Measurements from ENCODE around the gene EMP2.
"Not testable (repeated sequence)": the region's sequence is repeated elsewhere in the genome, so short reads cannot be mapped to it uniquely, and the experiment has no call there.

Gene EMP2

GRCh38 chr16:10519929-10520868 lies 60.2 kb downstream of the EMP2 start:
- no peak for DNase-seq

DNA sequence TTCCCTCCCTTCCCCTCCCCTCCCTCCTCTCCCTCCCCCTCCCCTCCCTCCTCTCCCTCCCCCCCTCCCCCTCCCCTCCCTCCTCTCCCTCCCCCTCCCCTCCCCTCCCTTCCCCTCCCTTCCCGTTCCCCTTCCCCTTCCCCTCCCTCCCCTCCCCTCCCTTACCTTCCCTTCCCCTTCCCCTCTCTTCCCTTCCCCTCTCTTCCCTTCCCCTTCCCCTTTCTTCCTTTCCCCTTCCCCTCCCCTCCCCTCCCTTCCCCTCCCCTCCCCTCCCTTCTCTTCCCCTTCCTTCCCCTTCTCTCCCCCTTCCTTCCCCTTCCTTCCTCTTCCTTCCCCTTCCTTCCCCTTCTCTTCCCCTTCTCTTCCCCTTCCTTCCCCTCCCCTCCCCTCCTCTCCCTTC lies 61.1 kb downstream of the EMP2 start:
- no peak for DNase-seq

GRCh38 chr16:10518479-10519041 lies 61.8 kb downstream of the EMP2 start:
- DNase-seq, result no peak

- DNase-seq, result no peak
Observed at GRCh38 chr16:10517868-10518267, 62.5 kb downstream of the EMP2 start.

DNA sequence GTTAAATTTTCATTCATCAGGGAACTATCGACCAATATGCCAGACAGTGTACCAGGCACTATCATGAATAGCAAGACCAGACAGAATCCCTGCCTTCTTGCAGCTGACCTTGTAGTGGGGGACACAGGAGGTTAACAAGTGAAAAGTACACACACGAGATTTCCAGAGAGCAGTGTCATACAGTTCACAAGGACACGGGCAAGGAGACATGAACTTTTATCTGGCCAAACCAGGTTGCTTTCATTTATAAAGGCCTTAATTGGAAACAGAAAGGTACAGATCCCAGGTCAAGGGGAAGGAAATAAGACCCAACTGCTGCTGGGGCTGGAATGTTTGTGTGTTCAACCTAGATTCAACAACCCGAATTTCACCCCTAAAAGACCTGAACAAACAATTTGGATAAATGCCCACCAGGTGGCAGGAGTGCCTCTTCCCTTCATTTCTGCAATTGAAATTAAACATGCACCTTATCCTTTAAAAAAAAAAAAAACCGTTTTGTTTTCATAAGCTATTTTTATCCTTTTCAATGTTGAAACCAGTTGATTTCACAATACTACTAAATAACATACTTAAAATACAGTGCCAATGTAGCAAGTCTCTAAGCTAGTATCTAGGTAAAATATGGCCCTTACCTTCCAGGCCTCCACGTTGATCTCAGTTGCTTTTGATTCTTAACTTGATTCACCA lies 65.9 kb downstream of the EMP2 start:
- DNase-seq, result peak; percentile 51

DNA sequence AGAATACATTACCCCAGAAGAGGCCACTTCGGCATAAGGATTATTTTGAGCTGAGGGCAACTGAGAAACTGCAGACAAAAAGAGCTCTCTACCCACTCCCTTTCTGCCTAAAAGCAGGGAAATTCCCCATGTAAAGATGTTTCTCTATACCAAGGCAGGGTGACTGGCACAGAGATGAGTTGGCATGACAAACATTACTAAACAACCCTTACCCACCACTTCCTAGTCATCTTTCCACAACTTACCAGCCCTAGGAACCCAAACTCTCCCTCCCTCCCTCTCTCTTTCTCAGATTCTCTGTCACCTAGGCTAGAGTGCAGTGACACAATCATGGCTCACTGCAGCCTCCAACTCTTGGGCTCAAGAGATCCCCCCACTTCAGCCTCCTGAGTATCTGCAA lies 68.6 kb downstream of the EMP2 start:
- no peak for DNase-seq

- DNase-seq, result no peak
Observed at GRCh38 chr16:10510279-10510678, 70.1 kb downstream of the EMP2 start.

DNA sequence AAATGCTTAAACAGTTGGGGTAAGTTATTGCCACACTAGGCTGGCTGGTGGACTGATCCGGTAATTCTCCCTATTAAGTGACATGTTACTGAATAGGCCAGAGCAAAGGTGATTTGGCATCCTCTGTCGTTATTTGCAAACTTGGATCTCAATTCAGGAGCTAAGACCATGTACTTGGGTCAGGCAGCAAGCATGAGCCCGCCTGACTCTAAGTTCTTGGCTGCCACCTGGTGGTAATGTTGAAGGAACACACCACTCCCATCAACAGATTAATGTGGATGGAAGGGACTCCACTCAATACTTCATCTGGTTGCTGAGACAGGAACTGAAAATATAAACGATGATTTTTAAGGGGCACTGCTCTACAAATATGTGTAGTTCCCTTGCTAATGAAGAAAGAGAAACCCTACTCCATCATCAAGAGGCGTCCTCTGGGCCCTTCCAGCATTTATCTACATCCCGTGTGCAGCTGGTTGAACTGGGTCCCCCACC lies 70.8 kb downstream of the EMP2 start:
- DNase-seq, result peak; percentile 69

DNA sequence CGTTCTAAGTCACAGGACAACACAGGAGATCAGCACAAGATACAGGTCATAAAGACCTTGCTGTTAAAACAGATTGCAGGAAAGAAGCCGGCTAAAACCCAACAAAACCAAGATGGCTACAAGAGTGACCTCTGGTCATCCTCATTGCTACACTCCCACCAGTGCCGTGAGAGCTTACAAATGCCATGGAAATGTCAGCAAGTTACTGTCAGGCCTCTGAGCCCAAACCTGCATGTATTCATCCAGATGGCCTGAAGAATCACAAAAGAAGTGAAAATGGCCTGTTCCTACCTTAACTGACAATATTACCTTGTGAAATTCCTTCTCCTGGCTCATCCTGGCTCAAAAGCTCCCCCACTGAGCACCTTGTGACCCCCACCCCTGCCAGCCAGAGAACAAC lies 75.1 kb downstream of the EMP2 start:
- not testable (repeated sequence) for DNase-seq

GRCh38 chr16:10504404-10504885 lies 76.0 kb downstream of the EMP2 start:
- no peak for DNase-seq

- DNase-seq, result no peak
Observed at GRCh38 chr16:10502776-10503175, 77.6 kb downstream of the EMP2 start.

- DNase-seq, result no peak
Observed at GRCh38 chr16:10501016-10501607, 79.3 kb downstream of the EMP2 start.

GRCh38 chr16:10500582-10500981 lies 79.8 kb downstream of the EMP2 start:
- no peak for DNase-seq

GRCh38 chr16:10497132-10498101 lies 83.0 kb downstream of the EMP2 start:
- DNase-seq, result no peak

DNA sequence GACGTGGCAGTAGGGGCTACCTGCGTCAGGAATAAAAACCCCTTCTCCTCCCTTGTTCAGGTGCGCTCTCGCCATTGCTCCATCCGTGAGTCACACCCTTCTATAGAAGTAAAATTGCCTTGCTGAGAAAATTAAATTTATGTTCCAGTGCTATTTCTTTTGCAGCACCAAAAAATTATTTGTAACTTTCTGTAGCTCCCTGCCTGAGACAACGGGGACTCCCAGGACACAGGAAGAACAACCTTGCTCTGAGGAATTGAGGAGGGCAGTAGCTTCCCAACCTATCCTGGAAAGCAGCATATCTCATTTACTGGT lies 85.4 kb downstream of the EMP2 start:
- no peak for DNase-seq

DNA sequence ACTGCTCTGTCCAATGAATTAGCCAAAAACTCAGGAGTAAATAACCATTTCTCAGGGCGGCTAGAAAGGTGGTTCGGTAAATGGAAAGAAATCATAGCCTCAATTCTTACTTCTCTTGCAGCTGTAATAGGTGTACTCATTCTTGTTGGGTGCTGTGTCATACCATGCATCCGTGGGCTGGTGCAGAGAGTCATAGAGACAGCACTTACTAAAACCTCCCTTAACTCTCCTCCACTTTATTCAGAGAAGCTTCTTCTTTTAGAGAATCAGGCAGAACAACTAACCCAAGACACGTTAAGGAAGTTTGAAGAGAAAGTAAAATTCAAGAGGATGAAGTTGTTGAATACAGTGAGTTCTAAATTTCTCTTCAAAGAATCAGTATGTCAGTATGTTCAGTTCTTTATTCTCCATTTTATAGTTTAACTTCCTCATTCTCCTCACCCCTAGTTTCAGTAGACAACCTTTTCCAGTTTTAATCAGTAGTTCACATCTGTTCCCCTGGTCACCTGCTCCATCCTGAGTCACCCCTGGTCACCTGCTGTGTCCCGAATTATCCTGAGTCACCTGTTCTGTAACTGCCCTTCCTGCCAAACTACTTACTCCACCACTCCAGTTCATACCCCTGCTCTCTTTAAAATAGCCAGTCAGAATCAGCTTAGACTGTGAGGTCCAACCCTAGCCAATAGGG lies 85.9 kb downstream of the EMP2 start:
- no peak for DNase-seq

GRCh38 chr16:10493276-10493675 lies 87.1 kb downstream of the EMP2 start:
- no peak for DNase-seq

GRCh38 chr16:10490141-10490540 lies 90.3 kb downstream of the EMP2 start:
- DNase-seq, result no peak

DNA sequence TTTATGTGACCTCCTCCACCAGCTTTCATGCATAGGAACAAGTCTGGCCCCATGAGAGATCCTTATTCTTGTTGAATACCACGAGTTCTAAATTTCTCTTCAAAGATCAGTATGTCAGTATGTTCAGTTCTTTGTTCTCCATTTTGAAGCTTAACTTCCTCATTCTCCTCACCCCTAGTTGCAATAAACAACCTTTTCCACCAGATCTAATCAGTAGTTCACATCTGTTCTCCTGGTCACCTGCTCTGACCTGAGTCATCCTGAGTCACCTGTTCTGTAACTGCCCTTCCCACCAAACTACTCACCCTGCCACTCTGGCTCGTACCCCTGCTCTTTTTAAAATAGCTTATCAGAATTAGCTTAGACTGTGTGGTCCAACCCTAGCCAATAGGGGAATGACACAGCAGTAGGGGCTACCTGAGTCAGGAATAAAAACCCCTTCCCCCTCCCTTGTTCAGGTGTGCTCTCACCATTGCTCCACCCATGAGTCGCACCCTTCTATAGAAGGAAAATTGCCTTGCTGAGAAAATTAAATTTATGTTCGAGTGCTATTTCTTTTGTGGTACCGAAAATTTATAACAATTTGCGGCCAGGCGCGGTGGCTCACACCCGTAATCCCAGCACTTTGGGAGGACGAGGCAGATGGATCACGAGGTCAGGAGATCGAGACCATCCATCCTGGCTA lies 94.6 kb downstream of the EMP2 start:
- no peak for DNase-seq

- no peak for DNase-seq
Observed at GRCh38 chr16:10485159-10485558, 95.2 kb downstream of the EMP2 start.

DNA sequence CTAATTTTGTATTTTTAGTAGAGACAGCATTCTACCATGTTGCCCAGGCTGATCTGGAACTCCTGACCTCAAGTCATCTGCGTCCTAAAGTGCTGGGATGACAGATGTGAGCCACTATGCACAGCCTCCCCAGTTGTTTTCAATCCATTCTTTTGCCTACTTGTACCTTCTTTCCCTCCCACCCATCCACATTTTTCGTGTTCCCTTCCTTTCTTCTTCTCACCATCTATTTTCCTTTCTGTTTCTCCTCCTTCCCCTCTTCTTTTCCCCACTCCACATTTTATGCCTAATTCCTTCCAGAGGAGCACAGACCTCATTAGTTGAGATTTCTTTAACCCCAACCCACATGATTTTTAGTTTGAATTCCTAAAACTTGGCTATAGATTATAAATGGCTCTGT lies 100.2 kb downstream of the EMP2 start:
- no peak for DNase-seq
